Gastroesophageal sphincter (tissue), 3 donors: ENCODE measurements around the gene RPL3.

ENCODE experiments used
- CTCF ChIP-seq, 4 experiments: fragments of 200-600 bp in 2 of 4; fragments of 450-650 bp in 2 of 4; sonication (generic) in 1 of 4; IDR thresholded peaks; one replicate each; pipeline ENCODE4 v1.5.1; 2017 to 2019; ENCODE audit warnings: antibody characterized with exemption in 4 of 4, mild to moderate bottlenecking in 2 of 4, moderate library complexity in 2 of 4
- EP300 ChIP-seq: sonication (generic); formaldehyde crosslinking; IDR thresholded peaks from one replicate; pipeline ENCODE4 v1.6.1; 2017; ENCODE audit warnings: antibody characterized with exemption, mild to moderate bottlenecking
- POLR2A ChIP-seq, 2 donors: fragments of 450-650 bp; IDR thresholded peaks; one replicate each; pipeline ENCODE4 v1.6.1; 2017; ENCODE audit warnings: antibody characterized with exemption in 2 of 2, mild to moderate bottlenecking in 2 of 2, moderate library complexity in 1 of 2
- POLR2AphosphoS5 ChIP-seq: sonication (generic); formaldehyde crosslinking; IDR thresholded peaks from one replicate; pipeline ENCODE4 v1.6.1; 2017; ENCODE audit warnings: antibody characterized with exemption

- TF ChIP-seq EP300 (no peak), CTCF (IDR thresholded peaks at IDR 0.05) (no peak), POLR2A (IDR thresholded peaks at IDR 0.05) (no peak), POLR2AphosphoS5 (no peak)
Observed at GRCh38 chr22:39359659-39360195, 40.3 kb upstream of the RPL3 start.
